Skeletal muscle tissue (tissue), 4 donors: ENCODE results near the gene CROCC2. TPM values are rescaled to one million over a fixed set of nuclear protein-coding genes. Genes with fewer than 3 reads are reported as not detected.
A peak's percentile ranks its signal among the peaks of the same experiment; 100 is the strongest.

Source experiments
- H3K27ac ChIP-seq: one replicate; pipeline ENCODE4 v1.7.0; 2013; ENCODE audit warnings: mild to moderate bottlenecking, low read depth, low read length, inconsistent platforms
- H3K27me3 ChIP-seq, 3 donors: one replicate each; pipeline ENCODE4 v1.7.0; 2013; ENCODE audit warnings: low read length in 3 of 3; ENCODE audit not compliant: control insufficient read depth in 3 of 3, insufficient read depth in 3 of 3
- H3K36me3 ChIP-seq, 3 donors: one replicate each; pipeline ENCODE4 v1.7.0; 2013; ENCODE audit warnings: low read length in 3 of 3; ENCODE audit not compliant: control insufficient read depth in 3 of 3, insufficient read depth in 3 of 3
- H3K4me1 ChIP-seq, 3 donors: one replicate each; pipeline ENCODE4 v1.7.0; 2013; ENCODE audit warnings: low read length in 3 of 3, mild to moderate bottlenecking in 3 of 3; ENCODE audit not compliant: control insufficient read depth in 3 of 3, insufficient read depth in 3 of 3
- H3K4me3 ChIP-seq, 3 donors: one replicate each; pipeline ENCODE4 v1.7.0; 2013; ENCODE audit warnings: low read length in 3 of 3
- H3K9ac ChIP-seq, 3 donors: one replicate each; pipeline ENCODE4 v1.7.0; 2013; ENCODE audit warnings: low read length in 3 of 3, mild to moderate bottlenecking in 3 of 3, moderate library complexity in 2 of 3, low read depth in 1 of 3
- H3K9me3 ChIP-seq, 3 donors: one replicate each; pipeline ENCODE4 v1.7.0; 2013; ENCODE audit warnings: low read length in 3 of 3; ENCODE audit not compliant: control insufficient read depth in 3 of 3
- total RNA-seq: library from RNA; depleted of rRNA; stranded (reverse); fragments of >200 nt; gene quantifications from one replicate; pipeline ENCODE4 v1.2.3, GENCODE V29; 2014
- donor health status: Osteomylitis.

CROCC2 gene
- total RNA-seq, 1 donor from 2014 or later = under 0.01 TPM

GRCh38 chr2:240906911-240907590, 915 bp downstream of the CROCC2 start:
- H3K9me3 ChIP-seq = no peaks in the 10 kb centered on the region
- H3K9ac ChIP-seq = no peak overlapping the region
- no peaks in the 10 kb centered on the region for H3K36me3 ChIP-seq
- no peaks in the 10 kb centered on the region for H3K4me1 ChIP-seq
- H3K27me3 ChIP-seq = peaks cover 16 to 24% (median 18%) of the 10 kb centered on the region in 3 donors
- no peak overlapping the region for H3K4me3 ChIP-seq
- no peak overlapping the region for H3K27ac ChIP-seq

GRCh38 chr2:240909216-240909974, 3.3 kb downstream of the CROCC2 start:
- no peak overlapping the region for H3K4me3 ChIP-seq
- H3K27me3 ChIP-seq = peaks cover 16 to 40% (median 18%) of the 10 kb centered on the region in 3 donors
- H3K36me3 ChIP-seq = no peaks in the 10 kb centered on the region
- H3K27ac ChIP-seq = no peak overlapping the region
- H3K9me3 ChIP-seq = no peaks in the 10 kb centered on the region
- H3K9ac ChIP-seq = no peak overlapping the region
- H3K4me1 ChIP-seq = peaks cover 9 to 12% (median 10%) of the 10 kb centered on the region in 3 donors

GRCh38 chr2:240911641-240912265, 5.6 kb downstream of the CROCC2 start:
- Histone ChIP-seq H3K4me1 (peaks cover 10 to 14% (median 11%) of the 10 kb centered on the region in 3 donors), H3K9ac (no peak overlapping the region), H3K27me3 (peaks cover 17 to 47% (median 18%) of the 10 kb centered on the region in 3 donors), H3K9me3 (no peaks in the 10 kb centered on the region), H3K27ac (no peak overlapping the region), H3K36me3 (no peaks in the 10 kb centered on the region), H3K4me3 (no peak overlapping the region)

GRCh38 chr2:240912878-240913809, 7.0 kb downstream of the CROCC2 start:
- Histone ChIP-seq H3K36me3 (no peaks in the 10 kb centered on the region), H3K27me3 (peaks cover 11 to 41% (median 15%) of the 10 kb centered on the region in 3 donors), H3K9ac (no peak overlapping the region), H3K27ac (no peak overlapping the region), H3K9me3 (no peaks in the 10 kb centered on the region), H3K4me3 (no peak overlapping the region), H3K4me1 (peaks cover 10 to 21% (median 13%) of the 10 kb centered on the region in 3 donors)

- H3K9me3 ChIP-seq = no peaks in the 10 kb centered on the region
- H3K36me3 ChIP-seq = no peaks in the 10 kb centered on the region
- H3K4me1 ChIP-seq = peaks cover 10 to 21% (median 13%) of the 10 kb centered on the region in 3 donors
- peak overlapping the region in 2 of 3 donors; percentile 2 to 23 for H3K4me3 ChIP-seq
- H3K9ac ChIP-seq = no peak overlapping the region
- peaks cover 11 to 41% (median 15%) of the 10 kb centered on the region in 3 donors for H3K27me3 ChIP-seq
- H3K27ac ChIP-seq = no peak overlapping the region
These were observed 7.9 kb downstream of the CROCC2 start for GRCh38 chr2:240913810-240914644.

GRCh38 chr2:240914645-240915525, 8.7 kb downstream of the CROCC2 start:
- no peaks in the 10 kb centered on the region for H3K36me3 ChIP-seq
- peaks cover 10 to 21% (median 13%) of the 10 kb centered on the region in 3 donors for H3K4me1 ChIP-seq
- no peak overlapping the region for H3K9ac ChIP-seq
- no peak overlapping the region for H3K4me3 ChIP-seq
- H3K27me3 ChIP-seq = peaks cover 5 to 34% (median 15%) of the 10 kb centered on the region in 3 donors
- H3K9me3 ChIP-seq = no peaks in the 10 kb centered on the region
- no peak overlapping the region for H3K27ac ChIP-seq

GRCh38 chr2:240915526-240916341, 9.6 kb downstream of the CROCC2 start:
- Histone ChIP-seq H3K27me3 (peaks cover 5 to 34% (median 15%) of the 10 kb centered on the region in 3 donors), H3K4me3 (no peak overlapping the region), H3K9ac (no peak overlapping the region), H3K4me1 (peaks cover 13 to 21% (median 15%) of the 10 kb centered on the region in 3 donors), H3K9me3 (no peaks in the 10 kb centered on the region), H3K27ac (no peak overlapping the region), H3K36me3 (no peaks in the 10 kb centered on the region)

- no peak overlapping the region for H3K9ac ChIP-seq
- H3K4me3 ChIP-seq = no peak overlapping the region
- H3K9me3 ChIP-seq = no peaks in the 10 kb centered on the region
- H3K36me3 ChIP-seq = no peaks in the 10 kb centered on the region
- peak overlapping the region; percentile 54 for H3K27ac ChIP-seq
- H3K4me1 ChIP-seq = peaks cover 16 to 27% (median 19%) of the 10 kb centered on the region in 3 donors
- H3K27me3 ChIP-seq = peaks cover 5 to 34% (median 15%) of the 10 kb centered on the region in 3 donors
These were observed 10.5 kb downstream of the CROCC2 start for GRCh38 chr2:240916571-240917008.
